K562 (cell line): ENCODE results near the gene HLA-E. TPM values are rescaled to one million over a fixed set of nuclear protein-coding genes. Genes with fewer than 3 reads are reported as not detected.

Experiments used
- ESRRB ChIP-seq: fragments of 250-450 bp; sonication (Bioruptor Pico); IDR thresholded peaks from 2 replicates; pipeline ENCODE4 v1.5.0; 2020; ENCODE audit warnings: mild to moderate bottlenecking, moderate library complexity, borderline replicate concordance
- GTF2E2 ChIP-seq: fragments of 200-800 bp; sonication (Bioruptor generic); IDR thresholded peaks from 2 replicates; pipeline ENCODE4 v1.6.1; 2016; ENCODE audit warnings: missing genetic modification characterization, missing compliant biosample characterization
- GTF2F1 ChIP-seq: IDR thresholded peaks from 2 replicates; pipeline ENCODE4 v1.6.1; 2011; ENCODE audit warnings: low read depth, low read length, improper control_type of control experiment
- IRF2 ChIP-seq: sonication (generic); formaldehyde crosslinking; IDR thresholded peaks from 2 replicates; pipeline ENCODE4 v1.8.1; 2022; ENCODE audit warnings: mild to moderate bottlenecking, missing genetic modification reagents
- MCM3 ChIP-seq: fragments of 450-650 bp; IDR thresholded peaks from 2 replicates; pipeline ENCODE4 v1.6.1; 2016
- SMAD1 ChIP-seq: fragments of 150-350 bp; IDR thresholded peaks from 2 replicates; pipeline ENCODE4 v1.6.1; 2014; ENCODE audit warnings: low read length, low read depth; ENCODE audit not compliant: partially characterized antibody
- SREBF1 ChIP-seq: fragments of 150-350 bp; IDR thresholded peaks from 2 replicates; pipeline ENCODE4 v1.6.1; 2014; ENCODE audit warnings: antibody characterized with exemption, low read depth, low read length, borderline replicate concordance
- TCFL5 ChIP-seq: fragments of 250-450 bp; sonication (Bioruptor Pico); conservative IDR thresholded peaks from 2 replicates; pipeline ENCODE4 v1.6.1; 2021; ENCODE audit warnings: mild to moderate bottlenecking, moderate library complexity, matching md5 sums
- ZKSCAN8 ChIP-seq: fragments of 200-800 bp; sonication (Bioruptor generic); IDR thresholded peaks from 2 replicates; pipeline ENCODE4 v1.6.1; 2016; ENCODE audit warnings: missing genetic modification characterization, missing compliant biosample characterization
- ZNF589 ChIP-seq: fragments of 200-800 bp; sonication (Bioruptor generic); IDR thresholded peaks from 2 replicates; pipeline ENCODE4 v1.6.1; 2016; ENCODE audit warnings: low read depth, missing genetic modification characterization, missing compliant biosample characterization
- polyA plus RNA-seq, 8 experiments: library from polyadenylated mRNA; depleted of rRNA in 4 of 8; stranded (reverse) in 5 of 8; unstranded in 3 of 8; fragments of >200 nt; fragmentation: Nextera tagmentation in 2 of 8; fragmentation: Illumina TruSeq in 1 of 8; extraction: Ambion mirVana in 2 of 8; extraction: Trizol in 1 of 8; gene quantifications; 2 replicates each; pipeline versions ENCODE4 v1.2.1 to v1.2.3, GENCODE V29; 2011 to 2014; ENCODE audit warnings: inconsistent platforms in 1 of 8, missing spikeins in 1 of 8
- total RNA-seq, 7 experiments: library from RNA; depleted of rRNA in 6 of 7; stranded (reverse); fragments of >200 nt in 6 of 7; fragmentation: Illumina TruSeq in 2 of 7; extraction: Trizol in 2 of 7; gene quantifications; 2 replicates each; pipeline versions ENCODE4 v1.2.1 to v1.2.3, GENCODE V29; 2011 to 2021; ENCODE audit warnings: low replicate concordance in 1 of 7
- TF ChIP-seq, protein P1 (sequence below): fragments of 150-350 bp; IDR thresholded peaks from 2 replicates; pipeline ENCODE4 v1.6.1; 2014; ENCODE audit warnings: low read depth, mild to moderate bottlenecking, low read length, borderline replicate concordance
- TF ChIP-seq, protein P2 (sequence below): fragments of 450-650 bp; IDR thresholded peaks from one replicate; pipeline ENCODE4 v1.6.1; 2018; ENCODE audit warnings: mild to moderate bottlenecking, moderate library complexity; ENCODE audit not compliant: partially characterized antibody
- TF ChIP-seq, protein P3 (sequence below): sonication (generic); formaldehyde crosslinking; IDR thresholded peaks from 2 replicates; pipeline ENCODE4 v1.8.1; 2022; ENCODE audit warnings: missing genetic modification reagents
- TF ChIP-seq, protein P4 (sequence below): sonication (generic); formaldehyde crosslinking; IDR thresholded peaks from 2 replicates; pipeline ENCODE4 v1.8.0; 2023; ENCODE audit warnings: missing genetic modification reagents, mild to moderate bottlenecking, borderline replicate concordance

The HLA-E gene
- total and polyA plus RNA-seq, 9 of the 15 experiments (the other 6 are each of a cell fraction or from before 2014, with no cell fraction given) = 3.2 to 39.9 (median 26.8) TPM

DNA sequence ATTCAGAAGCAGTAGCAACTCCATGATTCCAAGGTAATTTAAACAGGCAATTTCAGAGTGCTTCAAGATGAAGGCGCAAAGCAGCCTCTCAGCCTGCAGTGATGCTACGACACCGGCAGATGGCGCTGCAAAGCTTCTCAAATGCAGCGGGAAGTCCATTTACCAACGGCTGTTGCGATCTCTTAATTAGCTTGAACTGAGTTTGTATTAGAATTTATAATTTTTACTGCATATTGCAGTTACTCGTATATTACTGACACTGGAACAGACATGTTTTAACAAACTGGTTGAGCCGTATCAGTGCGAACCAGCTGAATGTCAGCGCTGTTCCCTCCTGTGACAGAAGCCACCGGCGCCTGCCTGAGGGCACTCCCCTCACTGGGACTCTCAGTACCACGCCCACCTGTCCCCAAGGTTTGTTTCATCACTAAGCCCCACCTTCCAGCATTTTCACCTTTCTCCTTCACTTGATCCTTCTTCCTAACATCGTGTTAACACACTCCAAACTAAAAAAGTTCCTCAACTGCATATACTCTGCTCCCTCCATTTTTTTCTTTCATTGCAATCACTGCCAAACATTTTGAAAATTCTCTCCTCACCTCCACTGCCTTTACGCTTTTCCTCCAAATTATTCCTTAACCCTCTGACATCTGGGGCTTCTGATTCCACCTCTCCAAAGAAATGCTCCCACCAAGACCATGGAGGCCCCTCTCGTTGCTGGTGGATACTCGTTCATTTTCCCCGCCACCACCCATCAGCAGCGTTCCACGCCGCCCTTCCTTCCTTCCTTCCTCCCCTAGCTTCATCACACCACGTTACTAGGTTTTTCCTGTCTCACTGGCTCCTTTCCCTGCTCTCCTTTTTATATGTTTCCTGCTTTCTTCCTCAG lies 52.5 kb downstream of the HLA-E start (continued):
- TF ChIP-seq, protein P1, sequence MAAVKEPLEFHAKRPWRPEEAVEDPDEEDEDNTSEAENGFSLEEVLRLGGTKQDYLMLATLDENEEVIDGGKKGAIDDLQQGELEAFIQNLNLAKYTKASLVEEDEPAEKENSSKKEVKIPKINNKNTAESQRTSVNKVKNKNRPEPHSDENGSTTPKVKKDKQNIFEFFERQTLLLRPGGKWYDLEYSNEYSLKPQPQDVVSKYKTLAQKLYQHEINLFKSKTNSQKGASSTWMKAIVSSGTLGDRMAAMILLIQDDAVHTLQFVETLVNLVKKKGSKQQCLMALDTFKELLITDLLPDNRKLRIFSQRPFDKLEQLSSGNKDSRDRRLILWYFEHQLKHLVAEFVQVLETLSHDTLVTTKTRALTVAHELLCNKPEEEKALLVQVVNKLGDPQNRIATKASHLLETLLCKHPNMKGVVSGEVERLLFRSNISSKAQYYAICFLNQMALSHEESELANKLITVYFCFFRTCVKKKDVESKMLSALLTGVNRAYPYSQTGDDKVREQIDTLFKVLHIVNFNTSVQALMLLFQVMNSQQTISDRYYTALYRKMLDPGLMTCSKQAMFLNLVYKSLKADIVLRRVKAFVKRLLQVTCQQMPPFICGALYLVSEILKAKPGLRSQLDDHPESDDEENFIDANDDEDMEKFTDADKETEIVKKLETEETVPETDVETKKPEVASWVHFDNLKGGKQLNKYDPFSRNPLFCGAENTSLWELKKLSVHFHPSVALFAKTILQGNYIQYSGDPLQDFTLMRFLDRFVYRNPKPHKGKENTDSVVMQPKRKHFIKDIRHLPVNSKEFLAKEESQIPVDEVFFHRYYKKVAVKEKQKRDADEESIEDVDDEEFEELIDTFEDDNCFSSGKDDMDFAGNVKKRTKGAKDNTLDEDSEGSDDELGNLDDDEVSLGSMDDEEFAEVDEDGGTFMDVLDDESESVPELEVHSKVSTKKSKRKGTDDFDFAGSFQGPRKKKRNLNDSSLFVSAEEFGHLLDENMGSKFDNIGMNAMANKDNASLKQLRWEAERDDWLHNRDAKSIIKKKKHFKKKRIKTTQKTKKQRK = no peak
- TF ChIP-seq ZKSCAN8 (CRISPR knock-in tag) = no peak
- no peak for TF ChIP-seq SMAD1
- no peak; the same call in 1 of the 2 replicates for TF ChIP-seq GTF2F1
- TF ChIP-seq ESRRB (CRISPR knock-in tag) = no peak
- no peak for TF ChIP-seq GTF2E2 (tag)
- peak; percentile 33; the same call in 1 of the 2 replicates for TF ChIP-seq TCFL5 (CRISPR knock-in tag)
- no peak for TF ChIP-seq MCM3
- TF ChIP-seq IRF2 (CRISPR knock-in tag) = no peak
- TF ChIP-seq, protein P2, sequence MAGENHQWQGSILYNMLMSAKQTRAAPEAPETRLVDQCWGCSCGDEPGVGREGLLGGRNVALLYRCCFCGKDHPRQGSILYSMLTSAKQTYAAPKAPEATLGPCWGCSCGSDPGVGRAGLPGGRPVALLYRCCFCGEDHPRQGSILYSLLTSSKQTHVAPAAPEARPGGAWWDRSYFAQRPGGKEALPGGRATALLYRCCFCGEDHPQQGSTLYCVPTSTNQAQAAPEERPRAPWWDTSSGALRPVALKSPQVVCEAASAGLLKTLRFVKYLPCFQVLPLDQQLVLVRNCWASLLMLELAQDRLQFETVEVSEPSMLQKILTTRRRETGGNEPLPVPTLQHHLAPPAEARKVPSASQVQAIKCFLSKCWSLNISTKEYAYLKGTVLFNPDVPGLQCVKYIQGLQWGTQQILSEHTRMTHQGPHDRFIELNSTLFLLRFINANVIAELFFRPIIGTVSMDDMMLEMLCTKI = no peak
- TF ChIP-seq, protein P3, sequence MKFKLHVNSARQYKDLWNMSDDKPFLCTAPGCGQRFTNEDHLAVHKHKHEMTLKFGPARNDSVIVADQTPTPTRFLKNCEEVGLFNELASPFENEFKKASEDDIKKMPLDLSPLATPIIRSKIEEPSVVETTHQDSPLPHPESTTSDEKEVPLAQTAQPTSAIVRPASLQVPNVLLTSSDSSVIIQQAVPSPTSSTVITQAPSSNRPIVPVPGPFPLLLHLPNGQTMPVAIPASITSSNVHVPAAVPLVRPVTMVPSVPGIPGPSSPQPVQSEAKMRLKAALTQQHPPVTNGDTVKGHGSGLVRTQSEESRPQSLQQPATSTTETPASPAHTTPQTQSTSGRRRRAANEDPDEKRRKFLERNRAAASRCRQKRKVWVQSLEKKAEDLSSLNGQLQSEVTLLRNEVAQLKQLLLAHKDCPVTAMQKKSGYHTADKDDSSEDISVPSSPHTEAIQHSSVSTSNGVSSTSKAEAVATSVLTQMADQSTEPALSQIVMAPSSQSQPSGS (CRISPR knock-in tag) = no peak
- TF ChIP-seq SREBF1 = no peak
- no peak for TF ChIP-seq ZNF589 (CRISPR knock-in tag)
- TF ChIP-seq, protein P4, sequence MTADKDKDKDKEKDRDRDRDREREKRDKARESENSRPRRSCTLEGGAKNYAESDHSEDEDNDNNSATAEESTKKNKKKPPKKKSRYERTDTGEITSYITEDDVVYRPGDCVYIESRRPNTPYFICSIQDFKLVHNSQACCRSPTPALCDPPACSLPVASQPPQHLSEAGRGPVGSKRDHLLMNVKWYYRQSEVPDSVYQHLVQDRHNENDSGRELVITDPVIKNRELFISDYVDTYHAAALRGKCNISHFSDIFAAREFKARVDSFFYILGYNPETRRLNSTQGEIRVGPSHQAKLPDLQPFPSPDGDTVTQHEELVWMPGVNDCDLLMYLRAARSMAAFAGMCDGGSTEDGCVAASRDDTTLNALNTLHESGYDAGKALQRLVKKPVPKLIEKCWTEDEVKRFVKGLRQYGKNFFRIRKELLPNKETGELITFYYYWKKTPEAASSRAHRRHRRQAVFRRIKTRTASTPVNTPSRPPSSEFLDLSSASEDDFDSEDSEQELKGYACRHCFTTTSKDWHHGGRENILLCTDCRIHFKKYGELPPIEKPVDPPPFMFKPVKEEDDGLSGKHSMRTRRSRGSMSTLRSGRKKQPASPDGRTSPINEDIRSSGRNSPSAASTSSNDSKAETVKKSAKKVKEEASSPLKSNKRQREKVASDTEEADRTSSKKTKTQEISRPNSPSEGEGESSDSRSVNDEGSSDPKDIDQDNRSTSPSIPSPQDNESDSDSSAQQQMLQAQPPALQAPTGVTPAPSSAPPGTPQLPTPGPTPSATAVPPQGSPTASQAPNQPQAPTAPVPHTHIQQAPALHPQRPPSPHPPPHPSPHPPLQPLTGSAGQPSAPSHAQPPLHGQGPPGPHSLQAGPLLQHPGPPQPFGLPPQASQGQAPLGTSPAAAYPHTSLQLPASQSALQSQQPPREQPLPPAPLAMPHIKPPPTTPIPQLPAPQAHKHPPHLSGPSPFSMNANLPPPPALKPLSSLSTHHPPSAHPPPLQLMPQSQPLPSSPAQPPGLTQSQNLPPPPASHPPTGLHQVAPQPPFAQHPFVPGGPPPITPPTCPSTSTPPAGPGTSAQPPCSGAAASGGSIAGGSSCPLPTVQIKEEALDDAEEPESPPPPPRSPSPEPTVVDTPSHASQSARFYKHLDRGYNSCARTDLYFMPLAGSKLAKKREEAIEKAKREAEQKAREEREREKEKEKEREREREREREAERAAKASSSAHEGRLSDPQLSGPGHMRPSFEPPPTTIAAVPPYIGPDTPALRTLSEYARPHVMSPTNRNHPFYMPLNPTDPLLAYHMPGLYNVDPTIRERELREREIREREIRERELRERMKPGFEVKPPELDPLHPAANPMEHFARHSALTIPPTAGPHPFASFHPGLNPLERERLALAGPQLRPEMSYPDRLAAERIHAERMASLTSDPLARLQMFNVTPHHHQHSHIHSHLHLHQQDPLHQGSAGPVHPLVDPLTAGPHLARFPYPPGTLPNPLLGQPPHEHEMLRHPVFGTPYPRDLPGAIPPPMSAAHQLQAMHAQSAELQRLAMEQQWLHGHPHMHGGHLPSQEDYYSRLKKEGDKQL (CRISPR knock-in tag) = no peak
